GM20000 (cell line): ENCODE results near the gene ITGB7.
"Not testable (repeated sequence)": the region's sequence is repeated elsewhere in the genome, so short reads cannot be mapped to it uniquely, and the experiment has no call there.

Experiments used
- DNase-seq: peaks from one replicate; pipeline ENCODE4 v3.0.0; 2012; ENCODE audit warnings: low spot score
- TF ChIP-seq, protein P1 (sequence below): IDR thresholded peaks from 2 replicates; pipeline ENCODE4 v1.5.1; 2012; ENCODE audit warnings: mild to moderate bottlenecking, control low read depth; ENCODE audit errors: extremely low read depth, missing control alignments

ITGB7 gene

DNA sequence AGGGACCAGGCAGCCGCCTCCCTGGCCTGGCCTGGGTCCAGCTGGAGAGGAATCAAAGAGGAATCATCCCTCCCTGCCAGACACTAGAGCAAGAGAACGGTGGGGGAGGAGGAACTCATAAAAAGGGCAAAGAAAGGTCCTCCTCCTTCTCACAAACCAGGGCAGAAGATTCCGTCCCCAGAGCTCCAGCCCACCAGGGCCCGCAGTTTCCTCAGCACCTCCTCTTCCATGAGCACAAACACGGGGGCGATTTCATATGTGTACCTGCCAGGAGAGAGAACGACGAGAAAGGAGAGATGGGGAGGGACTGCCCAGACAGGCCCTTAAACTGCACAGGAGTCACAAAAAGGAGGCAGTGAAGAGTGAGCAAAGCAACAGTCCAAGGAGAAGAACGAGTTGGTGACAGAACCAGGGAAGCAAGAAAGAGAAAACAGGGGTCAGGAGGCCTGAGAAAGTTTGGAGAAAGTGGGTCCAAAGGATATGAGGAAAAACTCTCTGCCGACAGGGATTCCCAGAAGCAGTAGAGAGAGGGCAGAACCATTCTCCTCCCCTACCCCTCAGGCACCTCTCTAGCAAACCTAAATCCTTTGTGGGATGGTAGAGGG is 35.2 kb downstream of the ITGB7 start:
- TF ChIP-seq, protein P1, sequence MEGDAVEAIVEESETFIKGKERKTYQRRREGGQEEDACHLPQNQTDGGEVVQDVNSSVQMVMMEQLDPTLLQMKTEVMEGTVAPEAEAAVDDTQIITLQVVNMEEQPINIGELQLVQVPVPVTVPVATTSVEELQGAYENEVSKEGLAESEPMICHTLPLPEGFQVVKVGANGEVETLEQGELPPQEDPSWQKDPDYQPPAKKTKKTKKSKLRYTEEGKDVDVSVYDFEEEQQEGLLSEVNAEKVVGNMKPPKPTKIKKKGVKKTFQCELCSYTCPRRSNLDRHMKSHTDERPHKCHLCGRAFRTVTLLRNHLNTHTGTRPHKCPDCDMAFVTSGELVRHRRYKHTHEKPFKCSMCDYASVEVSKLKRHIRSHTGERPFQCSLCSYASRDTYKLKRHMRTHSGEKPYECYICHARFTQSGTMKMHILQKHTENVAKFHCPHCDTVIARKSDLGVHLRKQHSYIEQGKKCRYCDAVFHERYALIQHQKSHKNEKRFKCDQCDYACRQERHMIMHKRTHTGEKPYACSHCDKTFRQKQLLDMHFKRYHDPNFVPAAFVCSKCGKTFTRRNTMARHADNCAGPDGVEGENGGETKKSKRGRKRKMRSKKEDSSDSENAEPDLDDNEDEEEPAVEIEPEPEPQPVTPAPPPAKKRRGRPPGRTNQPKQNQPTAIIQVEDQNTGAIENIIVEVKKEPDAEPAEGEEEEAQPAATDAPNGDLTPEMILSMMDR: no peak
- DNase-seq: no peak

DNA sequence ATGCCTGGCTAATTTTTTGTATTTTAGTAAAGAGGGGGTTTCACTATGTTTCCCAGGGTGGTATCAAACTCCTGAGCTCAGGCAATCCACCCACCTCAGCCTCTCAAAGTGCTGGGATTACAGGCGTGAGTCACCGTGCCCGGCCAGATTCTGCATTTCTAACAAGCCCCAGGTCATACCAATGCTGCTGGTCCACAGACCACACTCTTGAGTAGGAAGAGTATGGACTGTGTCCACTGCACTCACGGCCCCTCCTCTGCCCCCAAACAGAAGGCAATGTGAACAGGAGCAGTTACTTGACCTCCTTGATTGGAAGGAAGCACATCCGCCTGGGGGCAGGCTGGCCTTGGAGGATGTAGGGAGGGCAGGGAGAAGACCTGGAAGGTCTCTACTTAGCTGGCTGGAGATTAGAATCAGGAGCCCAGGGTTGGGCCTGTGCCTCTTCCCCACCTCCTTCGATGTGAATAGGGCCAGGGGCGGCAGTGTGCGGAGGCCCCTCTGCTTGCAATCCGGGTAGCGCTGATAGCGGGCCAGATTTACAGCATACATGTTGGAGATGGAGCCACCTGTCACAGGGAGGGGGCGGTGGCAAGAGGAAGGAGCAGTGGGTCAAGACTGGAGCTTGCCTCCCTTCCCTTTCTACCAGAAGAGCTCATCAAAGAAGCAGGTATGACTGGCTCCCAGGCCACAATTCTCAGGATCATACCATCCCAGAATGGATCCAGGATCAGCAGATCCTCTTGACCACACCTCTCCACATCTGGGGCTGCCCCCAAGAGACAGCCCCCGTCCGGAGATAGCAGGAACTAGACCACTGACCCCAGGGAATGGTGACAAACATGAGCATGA is 36.0 kb downstream of the ITGB7 start:
- DNase-seq: no peak
- TF ChIP-seq, protein P1: no peak

DNA sequence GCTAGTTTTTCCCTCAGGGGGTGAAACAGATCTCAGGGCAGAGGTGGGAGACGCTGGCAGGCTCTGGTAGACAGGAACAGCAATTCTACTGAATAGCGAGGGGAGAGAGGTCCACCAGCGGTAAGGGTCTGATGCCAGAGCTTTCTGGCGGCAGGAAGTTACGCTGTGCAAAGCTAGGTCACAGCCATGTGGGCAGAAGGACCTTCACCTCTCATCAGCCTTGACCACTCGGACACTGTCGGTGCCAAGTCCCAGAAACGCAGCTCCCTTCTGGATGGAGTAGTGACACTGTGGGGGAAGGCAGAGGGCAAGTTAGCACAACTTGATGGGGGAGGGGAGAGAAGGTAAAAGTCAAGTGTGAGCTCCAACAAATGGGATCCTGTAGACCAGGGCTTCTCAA is 36.8 kb downstream of the ITGB7 start:
- TF ChIP-seq, protein P1: no peak
- DNase-seq: no peak

DNA sequence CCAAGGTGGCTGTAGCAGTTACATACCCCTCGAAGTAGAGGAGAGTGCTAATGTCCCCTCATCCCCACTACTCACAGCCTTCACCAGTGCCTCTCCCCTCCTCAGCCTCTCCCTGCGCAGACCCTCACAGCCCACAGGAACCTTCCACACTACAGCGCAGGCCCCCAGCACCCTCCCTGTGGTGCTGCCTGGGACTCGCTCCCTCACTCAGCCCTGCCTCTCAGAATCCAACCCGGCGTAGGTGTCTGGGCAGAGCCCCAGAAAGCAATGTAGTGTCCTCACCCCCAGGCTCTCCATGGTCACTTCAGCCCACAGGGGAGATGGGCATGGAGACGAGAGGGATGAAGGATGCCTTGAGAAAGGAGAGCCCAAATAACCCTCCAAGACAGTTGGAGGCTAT is 37.4 kb downstream of the ITGB7 start:
- TF ChIP-seq, protein P1: no peak

DNA sequence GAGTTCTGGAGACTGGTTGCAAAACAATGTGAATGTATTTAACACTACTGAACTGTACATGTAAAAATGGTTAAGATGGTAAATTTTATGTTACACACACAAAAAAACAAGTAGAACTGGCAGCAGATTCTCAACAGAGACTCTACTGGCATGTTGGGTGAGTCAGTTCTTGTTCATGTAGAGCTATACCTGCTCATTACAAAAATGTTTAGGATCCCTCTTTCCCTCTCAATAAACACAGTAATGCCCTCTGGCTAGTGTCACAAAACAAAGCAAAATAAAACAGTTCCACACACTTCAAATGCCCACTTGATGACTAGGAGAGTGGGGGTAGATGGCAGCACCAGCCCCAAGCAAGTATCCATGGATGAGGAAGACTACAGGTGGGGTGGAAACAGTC is 40.2 kb downstream of the ITGB7 start:
- TF ChIP-seq, protein P1: no peak
- DNase-seq: no peak

More for the DNA sequence above, 37.4 kb downstream of the ITGB7 start:
- no peak for DNase-seq

DNA sequence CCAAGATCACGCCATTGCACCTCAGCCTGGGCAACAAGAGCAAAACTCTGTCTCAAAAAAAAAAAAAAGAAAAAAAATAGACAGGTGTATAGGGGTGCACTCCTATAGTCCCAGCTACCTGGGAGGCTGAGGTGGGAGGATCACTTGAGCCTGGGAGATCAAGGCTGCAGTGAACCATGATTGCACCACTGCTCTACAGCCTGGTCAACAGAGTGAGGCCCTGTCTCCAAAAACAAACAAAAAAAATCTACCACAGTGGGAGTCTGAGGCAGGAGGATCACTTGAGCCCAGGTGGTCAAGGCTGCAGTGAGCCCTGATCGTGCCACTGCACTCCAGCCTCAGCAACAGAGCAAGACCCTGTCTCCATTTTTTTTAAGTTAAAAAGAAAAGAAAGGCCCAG is 44.0 kb downstream of the ITGB7 start:
- DNase-seq: not testable (repeated sequence)

DNA sequence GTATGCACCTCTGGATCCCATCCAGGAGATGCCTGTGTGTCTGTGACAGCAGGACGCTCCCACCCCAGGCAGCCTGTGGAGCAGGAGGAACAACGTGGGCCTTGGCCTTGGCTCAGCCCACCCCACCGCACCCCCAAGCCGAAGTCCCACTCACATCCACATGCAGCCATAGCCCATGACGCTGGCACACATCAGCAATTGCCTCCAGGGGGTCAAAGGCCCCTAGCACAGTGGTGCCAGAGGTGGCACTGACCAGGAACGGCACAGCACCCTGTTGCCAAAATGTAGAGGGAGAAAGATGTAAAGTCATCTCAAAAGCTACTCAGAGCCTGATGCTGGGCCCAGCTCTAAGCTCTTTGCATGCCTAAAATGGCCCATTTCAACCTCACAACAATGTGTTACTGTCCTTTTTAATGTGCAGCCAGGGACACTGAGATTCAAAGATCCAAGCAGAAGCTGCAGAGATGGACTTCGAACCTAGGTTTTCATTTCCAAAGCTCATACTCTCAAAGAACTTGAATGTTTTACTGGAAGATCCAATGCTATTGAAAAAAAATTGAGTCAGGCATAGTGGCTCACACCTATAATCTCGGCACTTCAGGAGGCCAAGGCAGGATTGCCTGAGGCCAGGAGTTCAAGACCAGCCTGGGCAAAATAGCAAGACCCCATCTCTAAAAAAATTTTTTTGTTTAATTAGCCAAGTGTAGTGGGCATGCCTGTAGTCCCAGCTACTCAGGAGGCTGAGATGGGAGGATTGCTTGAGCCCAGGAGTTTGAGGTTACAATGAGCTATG is 45.7 kb downstream of the ITGB7 start:
- DNase-seq: no peak
- TF ChIP-seq, protein P1: no peak
